GM10847 (cell line): ENCODE results near the gene SUCO.
A peak's percentile ranks its signal among the peaks of the same experiment; 100 is the strongest.

ENCODE experiments used
- POLR2A ChIP-seq: IDR thresholded peaks from 2 replicates; pipeline ENCODE4 v1.6.1; 2011; ENCODE audit not compliant: insufficient read length; ENCODE audit errors: extremely low read depth

The SUCO gene, protein sequence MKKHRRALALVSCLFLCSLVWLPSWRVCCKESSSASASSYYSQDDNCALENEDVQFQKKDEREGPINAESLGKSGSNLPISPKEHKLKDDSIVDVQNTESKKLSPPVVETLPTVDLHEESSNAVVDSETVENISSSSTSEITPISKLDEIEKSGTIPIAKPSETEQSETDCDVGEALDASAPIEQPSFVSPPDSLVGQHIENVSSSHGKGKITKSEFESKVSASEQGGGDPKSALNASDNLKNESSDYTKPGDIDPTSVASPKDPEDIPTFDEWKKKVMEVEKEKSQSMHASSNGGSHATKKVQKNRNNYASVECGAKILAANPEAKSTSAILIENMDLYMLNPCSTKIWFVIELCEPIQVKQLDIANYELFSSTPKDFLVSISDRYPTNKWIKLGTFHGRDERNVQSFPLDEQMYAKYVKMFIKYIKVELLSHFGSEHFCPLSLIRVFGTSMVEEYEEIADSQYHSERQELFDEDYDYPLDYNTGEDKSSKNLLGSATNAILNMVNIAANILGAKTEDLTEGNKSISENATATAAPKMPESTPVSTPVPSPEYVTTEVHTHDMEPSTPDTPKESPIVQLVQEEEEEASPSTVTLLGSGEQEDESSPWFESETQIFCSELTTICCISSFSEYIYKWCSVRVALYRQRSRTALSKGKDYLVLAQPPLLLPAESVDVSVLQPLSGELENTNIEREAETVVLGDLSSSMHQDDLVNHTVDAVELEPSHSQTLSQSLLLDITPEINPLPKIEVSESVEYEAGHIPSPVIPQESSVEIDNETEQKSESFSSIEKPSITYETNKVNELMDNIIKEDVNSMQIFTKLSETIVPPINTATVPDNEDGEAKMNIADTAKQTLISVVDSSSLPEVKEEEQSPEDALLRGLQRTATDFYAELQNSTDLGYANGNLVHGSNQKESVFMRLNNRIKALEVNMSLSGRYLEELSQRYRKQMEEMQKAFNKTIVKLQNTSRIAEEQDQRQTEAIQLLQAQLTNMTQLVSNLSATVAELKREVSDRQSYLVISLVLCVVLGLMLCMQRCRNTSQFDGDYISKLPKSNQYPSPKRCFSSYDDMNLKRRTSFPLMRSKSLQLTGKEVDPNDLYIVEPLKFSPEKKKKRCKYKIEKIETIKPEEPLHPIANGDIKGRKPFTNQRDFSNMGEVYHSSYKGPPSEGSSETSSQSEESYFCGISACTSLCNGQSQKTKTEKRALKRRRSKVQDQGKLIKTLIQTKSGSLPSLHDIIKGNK (N-terminal part only)

DNA sequence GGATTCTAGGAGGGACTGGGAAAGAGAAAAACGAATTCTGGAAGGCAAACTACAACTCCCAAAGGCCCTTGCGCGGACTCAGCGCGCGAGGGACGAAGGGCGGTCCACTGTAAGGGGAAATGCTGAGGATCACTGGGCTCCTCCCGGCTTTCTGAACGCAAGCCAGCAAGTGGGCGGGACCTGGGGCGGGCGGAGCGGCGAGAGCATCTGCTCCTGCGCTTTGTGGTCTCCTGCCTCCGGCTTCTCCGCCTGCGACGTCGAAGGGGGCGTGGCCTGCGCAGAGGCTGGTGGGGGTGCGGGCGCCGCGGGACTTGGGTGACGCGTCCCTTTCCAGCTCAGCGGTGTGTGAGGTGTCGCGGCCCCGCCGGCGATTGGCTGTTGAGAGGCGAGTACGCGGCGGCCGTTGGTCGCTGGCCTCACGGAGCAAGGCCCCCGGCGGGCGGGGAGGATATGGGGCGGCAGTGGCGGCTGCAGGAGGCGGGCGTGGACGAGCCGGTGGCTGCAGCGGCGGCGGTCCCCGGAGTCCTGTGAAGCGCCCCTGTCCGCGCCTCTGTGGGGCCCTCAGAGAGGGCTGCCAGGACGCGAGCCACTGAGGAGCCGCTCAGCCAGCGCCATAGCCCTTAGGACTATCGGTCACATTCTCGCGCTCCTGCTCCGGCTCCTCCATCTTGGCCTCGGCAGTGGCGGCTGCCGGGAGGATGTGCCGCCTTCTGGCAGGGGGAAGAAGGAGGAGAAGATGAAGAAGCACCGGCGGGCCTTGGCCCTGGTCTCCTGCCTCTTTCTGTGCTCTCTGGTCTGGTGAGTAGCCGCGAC is at the start of gene SUCO:
Gene SUCO (plus strand): TSS at position 451 of the 813 bp plus-strand sequence. CDS start 286 bp downstream, at position 737.
- TF ChIP-seq POLR2A: peak; percentile 74

DNA sequence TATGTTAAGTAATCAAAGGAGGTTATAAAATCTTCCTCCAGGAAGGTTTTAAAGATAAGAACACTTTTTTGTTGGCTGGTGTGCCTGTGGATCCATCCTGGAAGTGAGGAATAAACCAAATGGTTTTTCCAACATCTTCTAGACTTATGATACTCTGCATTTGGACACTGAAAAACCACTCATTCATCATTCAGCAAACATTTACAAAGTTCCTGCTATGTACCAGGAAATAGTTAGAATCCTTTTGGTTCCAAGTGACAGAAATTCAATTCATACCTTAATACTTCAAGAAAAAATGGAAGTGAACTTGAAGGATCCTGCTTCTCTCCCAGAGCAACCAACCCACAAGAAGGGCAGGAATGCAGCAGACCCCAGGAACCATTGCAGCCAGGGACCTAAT is 49.5 kb upstream of the SUCO start:
- no peak for TF ChIP-seq POLR2A

DNA sequence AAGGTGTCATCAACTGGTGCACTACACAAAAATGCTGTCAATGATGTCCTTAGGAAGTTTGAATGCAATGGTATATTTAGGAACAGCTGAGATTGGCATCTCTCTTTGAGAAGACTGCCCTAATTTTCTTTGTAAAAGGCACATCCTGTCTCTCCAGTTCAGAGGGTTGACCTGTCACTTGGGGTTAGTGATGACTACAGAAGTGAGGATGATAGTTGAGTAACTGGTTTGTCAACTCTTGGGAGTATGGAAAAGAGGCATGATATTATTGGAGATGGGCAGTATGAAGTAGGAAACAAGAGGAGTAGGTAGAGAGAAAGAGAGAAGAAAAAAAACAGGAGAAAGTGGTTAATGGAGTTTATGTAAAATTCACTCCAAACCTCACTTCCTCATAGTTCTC is 48.7 kb upstream of the SUCO start:
- TF ChIP-seq POLR2A: no peak

DNA sequence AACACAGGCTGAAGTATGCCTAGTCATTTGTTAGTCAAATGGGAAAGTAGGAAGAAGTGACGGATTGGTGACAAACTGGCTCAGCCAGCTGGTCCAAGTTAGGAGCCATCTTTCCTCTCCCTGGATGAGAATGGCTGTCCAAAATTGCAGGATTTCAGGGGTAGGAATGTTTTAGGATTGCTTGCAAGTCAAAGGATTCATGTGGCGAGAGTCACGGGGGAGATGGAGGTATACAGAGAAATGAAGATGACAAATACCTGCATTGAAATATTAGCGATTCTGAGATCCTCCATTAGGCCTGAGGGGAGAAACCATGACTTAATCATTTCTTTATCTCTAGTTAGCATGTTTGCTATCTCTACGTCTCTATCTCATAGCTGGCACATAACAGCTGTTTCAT is 47.3 kb upstream of the SUCO start:
- TF ChIP-seq POLR2A: no peak

DNA sequence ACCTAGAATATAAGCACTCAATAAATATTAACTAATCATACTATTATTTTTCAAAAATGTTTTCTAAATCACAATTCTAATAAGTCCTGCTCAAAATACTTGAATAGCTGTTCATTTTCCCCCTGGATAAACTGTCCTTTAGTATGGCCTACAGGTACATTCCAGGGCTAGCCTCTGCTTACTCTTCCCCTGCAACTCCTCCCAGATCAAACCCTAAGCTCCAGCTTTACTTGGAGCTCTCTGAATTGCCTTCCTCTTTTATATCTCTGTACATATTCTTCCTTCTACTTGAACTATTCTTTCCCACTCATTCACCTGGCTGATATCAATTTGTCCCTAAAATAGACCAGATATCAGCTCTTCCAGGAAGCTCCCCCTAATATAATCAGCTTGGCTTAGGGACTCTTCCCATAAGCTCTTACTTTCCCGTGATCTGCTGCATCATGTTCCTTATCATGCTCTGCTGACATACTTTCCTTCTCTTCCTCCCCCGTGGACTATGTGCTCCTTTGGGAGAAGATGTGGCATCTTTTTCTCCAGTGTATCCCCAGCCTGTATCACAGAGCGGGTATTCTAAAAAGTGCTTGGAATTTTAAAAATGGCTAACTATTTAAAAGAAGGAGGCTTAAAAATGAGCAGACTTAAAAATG is 46.0 kb upstream of the SUCO start:
- TF ChIP-seq POLR2A: no peak

DNA sequence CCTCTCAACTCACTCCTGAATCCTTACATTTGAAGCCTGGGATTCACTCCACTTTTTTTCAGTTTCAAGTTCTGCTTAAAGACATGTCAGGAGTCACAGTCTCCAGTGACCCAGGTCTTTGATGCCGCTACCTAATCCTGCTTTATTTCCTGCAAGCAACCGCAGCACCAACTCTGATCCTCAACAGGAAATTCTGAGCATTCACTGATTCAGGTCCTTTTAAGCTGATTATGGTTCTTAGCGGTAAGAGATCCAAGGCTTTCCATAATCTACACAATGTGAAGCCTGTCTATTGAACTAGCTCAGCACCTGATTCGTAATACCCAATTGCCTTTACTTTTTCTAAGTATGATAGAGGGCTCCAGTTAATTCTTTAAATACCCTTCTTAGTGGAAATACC is 45.4 kb upstream of the SUCO start:
- no peak for TF ChIP-seq POLR2A

DNA sequence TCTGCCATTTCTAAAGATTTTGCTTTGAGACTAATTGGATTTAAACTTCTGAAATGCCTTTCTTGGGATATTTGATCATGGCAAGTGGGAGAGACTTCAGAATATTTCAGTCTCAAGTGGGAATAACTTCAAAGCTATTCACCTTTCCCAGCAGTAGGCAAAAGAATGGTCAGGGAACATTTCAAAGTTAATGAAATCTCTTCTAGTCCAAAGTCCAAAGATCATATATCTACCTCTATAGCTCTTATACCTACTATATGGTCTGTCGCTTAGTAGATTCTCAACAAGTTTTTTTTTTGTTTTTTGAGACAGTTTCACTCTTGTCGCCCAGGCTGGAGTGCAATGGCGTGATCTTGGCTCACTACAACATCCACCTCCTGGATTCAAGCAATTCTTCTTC is 44.6 kb upstream of the SUCO start:
- no peak for TF ChIP-seq POLR2A

DNA sequence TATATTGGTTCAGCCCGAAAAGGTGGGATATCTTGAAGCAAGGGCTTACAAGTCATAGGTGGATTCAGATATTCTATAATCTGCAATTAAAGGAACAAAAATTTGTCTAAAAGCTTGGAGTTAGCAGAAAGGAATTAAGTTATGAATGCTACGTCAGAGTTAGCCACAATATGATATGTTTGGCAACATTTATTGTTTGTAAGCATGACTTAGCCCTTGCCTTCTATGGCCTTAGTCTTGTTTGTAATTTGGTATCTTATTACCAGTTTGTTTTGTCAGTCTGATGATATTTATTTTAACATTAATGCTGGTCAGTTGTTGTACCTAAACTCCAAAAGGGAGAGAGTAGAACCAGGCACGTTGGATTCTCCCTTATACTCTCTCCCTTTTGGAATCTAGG is 43.1 kb upstream of the SUCO start:
- no peak for TF ChIP-seq POLR2A

DNA sequence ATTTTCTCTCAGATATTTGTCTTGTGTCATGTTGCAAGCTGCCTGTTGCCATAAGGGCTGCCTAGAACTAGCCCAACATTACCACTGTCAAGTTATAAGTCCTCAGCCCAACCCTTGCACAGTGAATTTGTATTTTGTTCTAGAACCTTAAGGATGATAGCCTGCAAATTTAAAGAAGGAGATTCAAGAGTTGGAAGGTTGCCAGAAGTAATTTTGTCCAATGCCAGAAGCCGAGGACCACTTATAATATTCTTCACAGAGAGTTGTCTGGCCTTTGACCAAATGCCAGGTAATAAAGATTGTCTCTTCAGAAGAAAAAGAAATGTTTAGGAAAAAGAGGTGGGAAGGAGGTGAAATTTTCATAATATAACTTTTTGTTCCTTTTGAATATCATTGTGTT is 40.5 kb upstream of the SUCO start:
- no peak for TF ChIP-seq POLR2A

DNA sequence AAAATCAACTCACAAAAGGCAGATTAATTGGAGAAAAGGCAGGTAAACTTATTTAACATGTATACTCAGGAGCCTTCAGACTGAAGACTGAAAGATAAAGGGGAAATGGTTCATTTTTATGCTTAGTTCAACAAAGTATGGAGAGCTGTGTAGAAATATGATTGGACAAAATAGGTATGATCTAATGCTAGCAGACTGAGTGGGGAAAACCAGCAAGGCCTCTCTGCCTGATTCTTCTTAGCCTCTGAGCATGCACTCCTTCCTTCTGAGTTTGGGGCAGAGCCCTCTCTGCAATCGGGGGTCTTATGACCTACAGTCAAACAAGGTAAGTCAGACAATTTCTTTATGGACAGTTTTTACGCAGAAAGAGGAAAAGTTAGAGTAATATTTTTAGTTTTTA is 38.8 kb upstream of the SUCO start:
- TF ChIP-seq POLR2A: no peak

DNA sequence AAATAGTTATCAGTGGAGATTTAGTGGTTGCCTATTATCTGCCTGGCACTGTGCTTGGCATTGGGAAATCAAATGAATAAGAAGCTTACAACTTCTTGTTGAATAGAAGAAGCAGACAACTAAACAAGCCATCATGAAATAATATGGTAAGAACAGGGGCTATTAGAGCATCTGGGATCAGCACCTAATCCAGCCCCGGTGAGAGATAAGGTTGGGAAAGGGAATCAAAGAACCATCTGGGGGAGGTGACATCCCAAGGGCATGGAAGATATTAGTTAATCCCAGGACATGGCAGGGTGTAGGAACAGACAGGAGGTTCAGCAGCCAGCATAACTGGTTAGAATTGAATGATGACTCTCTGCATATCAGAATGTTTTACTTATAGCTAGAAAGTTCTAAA is 36.3 kb upstream of the SUCO start:
- no peak for TF ChIP-seq POLR2A

DNA sequence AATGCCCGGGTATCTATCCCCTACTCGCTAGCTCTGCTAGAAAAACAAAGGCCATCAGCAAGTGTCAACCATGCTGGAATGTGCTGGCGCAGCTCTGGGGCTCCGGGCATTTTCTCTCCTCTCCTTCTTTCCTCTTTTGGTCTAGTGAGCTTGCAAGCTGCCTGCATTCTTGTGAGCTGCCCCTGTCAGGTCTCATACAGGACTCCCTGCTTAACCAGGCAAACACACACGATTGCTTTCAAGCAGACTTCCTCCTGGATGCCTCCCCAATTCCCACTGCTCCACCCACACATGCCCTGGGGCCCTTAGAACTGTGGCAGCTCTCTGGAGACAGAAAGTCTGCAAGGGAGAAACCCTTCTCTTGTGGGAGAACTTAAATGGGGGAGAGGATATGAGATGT is 35.7 kb upstream of the SUCO start:
- TF ChIP-seq POLR2A: no peak

DNA sequence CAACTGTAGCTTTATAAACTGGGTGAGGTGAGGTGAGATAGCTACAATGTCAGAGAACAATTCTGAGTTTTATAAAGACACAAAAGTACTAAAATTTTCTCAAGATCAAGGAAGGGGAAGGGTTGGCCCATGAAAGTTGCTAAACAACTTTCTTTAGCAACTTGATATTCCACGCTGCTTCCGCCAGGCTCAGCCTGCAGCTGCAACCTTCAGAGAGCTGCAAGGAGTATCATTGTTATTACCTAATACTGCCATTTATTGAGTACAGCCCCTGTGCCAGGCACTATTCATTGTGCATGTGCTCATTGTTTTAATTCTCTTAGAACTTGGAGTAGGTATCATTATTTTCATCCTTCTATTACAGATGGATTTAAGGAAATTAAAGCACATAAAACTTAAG is 34.1 kb upstream of the SUCO start:
- TF ChIP-seq POLR2A: no peak

DNA sequence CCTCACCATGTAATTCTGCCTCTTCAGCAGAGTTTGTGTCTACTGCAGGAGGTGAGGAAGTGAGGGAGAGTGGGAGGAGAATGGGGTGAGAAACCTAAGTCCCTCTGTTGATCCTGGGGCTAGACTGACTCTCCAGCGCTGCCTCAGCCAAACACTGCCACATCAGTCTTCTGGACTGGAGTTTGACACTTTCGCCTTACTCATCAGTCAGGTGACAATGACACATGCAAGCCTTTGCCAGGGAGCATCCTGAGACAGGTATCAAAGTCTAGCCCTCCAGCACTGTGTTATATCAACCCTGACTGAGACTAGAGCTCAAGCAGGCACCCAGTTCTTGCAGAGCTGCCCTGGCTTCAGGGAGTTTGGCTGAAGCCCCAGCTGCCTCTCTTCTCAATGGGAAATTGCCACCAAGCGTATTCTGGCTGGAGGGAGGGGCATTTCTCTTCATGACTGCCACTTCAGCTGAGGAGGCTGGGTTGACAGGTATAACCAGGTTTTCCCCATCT is 33.3 kb upstream of the SUCO start:
- no peak for TF ChIP-seq POLR2A

DNA sequence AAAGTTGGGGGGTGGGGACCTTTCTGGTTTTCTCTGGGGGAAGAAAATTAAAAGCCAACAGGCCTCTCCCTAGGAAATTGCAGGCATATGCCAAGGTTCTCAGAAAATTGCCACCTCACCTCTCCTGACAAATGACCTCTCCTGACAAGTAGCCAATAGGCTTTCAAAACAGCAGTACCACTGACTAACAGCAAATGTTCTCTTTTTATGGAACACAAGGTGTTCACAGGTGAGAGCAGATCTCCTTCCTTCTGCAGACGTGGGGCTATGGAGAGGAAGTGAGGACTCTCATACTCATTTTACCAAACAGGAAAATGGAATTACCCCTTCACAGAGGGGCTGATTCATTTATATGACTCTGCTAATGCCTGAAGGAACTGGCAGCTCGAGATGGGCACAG is 32.7 kb upstream of the SUCO start:
- TF ChIP-seq POLR2A: no peak

DNA sequence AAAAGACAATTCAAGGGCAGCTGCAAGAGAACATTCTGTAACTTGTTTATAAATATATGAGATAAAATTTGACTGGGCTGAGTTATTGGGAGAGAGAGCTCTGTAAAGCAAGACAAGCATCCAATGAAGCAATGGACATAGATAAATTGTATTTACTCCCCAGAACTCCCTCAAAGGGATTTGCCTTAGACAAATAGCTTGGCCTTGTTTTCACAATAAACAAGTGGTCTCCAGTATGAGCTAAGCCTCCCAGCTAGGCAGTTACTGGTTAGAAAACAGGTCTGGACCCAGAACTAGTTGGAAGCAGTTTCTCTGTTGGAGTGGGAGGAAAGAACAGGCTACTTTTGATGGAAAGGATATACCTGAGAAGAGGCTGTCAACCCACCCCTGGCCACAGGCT is 25.2 kb upstream of the SUCO start:
- no peak for TF ChIP-seq POLR2A
